ENCODE results near the gene MIB2. TPM values are rescaled to one million over a fixed set of nuclear protein-coding genes. Genes with fewer than 3 reads are reported as not detected.

The MIB2 gene
- total RNA-seq (20.9 TPM), polyA plus RNA-seq (74.5 TPM)

- H3K4me3 ChIP-seq (ENCODE audit: low read depth, low read length) = peak within 1 kb of the TSS; percentile 86
- peak; percentile 86 for DNase-seq (ENCODE audit: extremely low spot score)
- WGBS = 1% methylated on average over 107 of the region's 107 CpGs
- H3K36me3 ChIP-seq (ENCODE audit: insufficient read depth) = no peaks in the 10 kb centered on the region
- peak within 1 kb of the TSS; percentile 100 for H3K27ac ChIP-seq (ENCODE audit: low read depth)
- no peaks in the 10 kb centered on the region for H3K4me1 ChIP-seq (ENCODE audit: insufficient read depth)
Measured at GRCh38 chr1:1615256-1616044, at the start of gene MIB2. MIB2 (plus strand) TSS chr1:1615500; CDS start chr1:1623453, 7,953 bp downstream.

GRCh38 chr1:1567152-1567875, 48.0 kb upstream of the MIB2 start:
- Histone ChIP-seq H3K4me3 (ENCODE audit: low read depth, low read length) (no peak overlapping the region), H3K27ac (ENCODE audit: low read depth) (no peak overlapping the region), H3K36me3 (ENCODE audit: insufficient read depth) (no peaks in the 10 kb centered on the region), H3K4me1 (ENCODE audit: insufficient read depth) (no peaks in the 10 kb centered on the region)
- no peak for DNase-seq (ENCODE audit: extremely low spot score)
- WGBS = 87% methylated on average over 31 of the region's 31 CpGs

- Histone ChIP-seq H3K4me1 (ENCODE audit: insufficient read depth) (no peaks in the 10 kb centered on the region), H3K4me3 (ENCODE audit: low read depth, low read length) (no peak overlapping the region), H3K27ac (ENCODE audit: low read depth) (no peak overlapping the region), H3K36me3 (ENCODE audit: insufficient read depth) (no peaks in the 10 kb centered on the region)
- WGBS = 60% methylated on average over 10 of the region's 10 CpGs
- no peak for DNase-seq (ENCODE audit: extremely low spot score)
Measured at GRCh38 chr1:1567891-1568291, 47.4 kb upstream of the MIB2 start.

- 80% methylated on average over 7 of the region's 7 CpGs for WGBS
- Histone ChIP-seq H3K4me3 (ENCODE audit: low read depth, low read length) (no peak overlapping the region), H3K27ac (ENCODE audit: low read depth) (no peak overlapping the region), H3K36me3 (ENCODE audit: insufficient read depth) (no peaks in the 10 kb centered on the region), H3K4me1 (ENCODE audit: insufficient read depth) (no peaks in the 10 kb centered on the region)
- DNase-seq (ENCODE audit: extremely low spot score) = no peak
Measured at GRCh38 chr1:1569341-1569740, 46.0 kb upstream of the MIB2 start.

GRCh38 chr1:1573843-1574720, 41.2 kb upstream of the MIB2 start:
- under 1% methylated on average over 96 of the region's 96 CpGs for whole genome bisulfite sequencing
- Histone ChIP-seq H3K4me3 (ENCODE audit: low read depth, low read length) (peak overlapping the region; percentile 100), H3K36me3 (ENCODE audit: insufficient read depth) (no peaks in the 10 kb centered on the region), H3K4me1 (ENCODE audit: insufficient read depth) (no peaks in the 10 kb centered on the region), H3K27ac (ENCODE audit: low read depth) (peak overlapping the region; percentile 100)
- peak; percentile 29 for DNase-seq (ENCODE audit: extremely low spot score)

GRCh38 chr1:1574721-1575537, 40.4 kb upstream of the MIB2 start, which contains the start of gene SSU72:
SSU72 (minus strand) TSS chr1:1574863; CDS start chr1:1574557, 306 bp downstream.
- DNase-seq (ENCODE audit: extremely low spot score) = peak; percentile 72
- H3K4me3 ChIP-seq (ENCODE audit: low read depth, low read length) = peak within 1 kb of the TSS; percentile 100
- H3K27ac ChIP-seq (ENCODE audit: low read depth) = peak within 1 kb of the TSS; percentile 100
- WGBS = under 1% methylated on average over 87 of the region's 87 CpGs
- H3K4me1 ChIP-seq (ENCODE audit: insufficient read depth) = no peaks in the 10 kb centered on the region
- H3K36me3 ChIP-seq (ENCODE audit: insufficient read depth) = no peaks in the 10 kb centered on the region

- no peak for DNase-seq (ENCODE audit: extremely low spot score)
- no peak overlapping the region for H3K4me3 ChIP-seq (ENCODE audit: low read depth, low read length)
- WGBS = 49% methylated on average over 10 of the region's 10 CpGs
- no peaks in the 10 kb centered on the region for H3K36me3 ChIP-seq (ENCODE audit: insufficient read depth)
- H3K27ac ChIP-seq (ENCODE audit: low read depth) = no peak overlapping the region
- no peaks in the 10 kb centered on the region for H3K4me1 ChIP-seq (ENCODE audit: insufficient read depth)
Measured at GRCh38 chr1:1577367-1578011, 37.8 kb upstream of the MIB2 start.

- no peak for DNase-seq (ENCODE audit: extremely low spot score)
- whole genome bisulfite sequencing = 85% methylated on average over 13 of the region's 13 CpGs
- Histone ChIP-seq H3K4me3 (ENCODE audit: low read depth, low read length) (no peak overlapping the region), H3K27ac (ENCODE audit: low read depth) (no peak overlapping the region), H3K4me1 (ENCODE audit: insufficient read depth) (no peaks in the 10 kb centered on the region), H3K36me3 (ENCODE audit: insufficient read depth) (no peaks in the 10 kb centered on the region)
Measured at GRCh38 chr1:1578371-1578940, 36.8 kb upstream of the MIB2 start.

GRCh38 chr1:1582585-1583346, 32.5 kb upstream of the MIB2 start:
- Histone ChIP-seq H3K36me3 (ENCODE audit: insufficient read depth) (no peaks in the 10 kb centered on the region), H3K27ac (ENCODE audit: low read depth) (no peak overlapping the region), H3K4me1 (ENCODE audit: insufficient read depth) (no peaks in the 10 kb centered on the region), H3K4me3 (ENCODE audit: low read depth, low read length) (no peak overlapping the region)
- 69% methylated on average over 9 of the region's 9 CpGs for WGBS
- no peak for DNase-seq (ENCODE audit: extremely low spot score)

GRCh38 chr1:1583347-1584010, 31.8 kb upstream of the MIB2 start:
- Histone ChIP-seq H3K4me1 (ENCODE audit: insufficient read depth) (no peaks in the 10 kb centered on the region), H3K27ac (ENCODE audit: low read depth) (no peak overlapping the region), H3K36me3 (ENCODE audit: insufficient read depth) (no peaks in the 10 kb centered on the region), H3K4me3 (ENCODE audit: low read depth, low read length) (no peak overlapping the region)
- DNase-seq (ENCODE audit: extremely low spot score) = no peak
- WGBS = 81% methylated on average over 23 of the region's 23 CpGs

GRCh38 chr1:1591452-1591851, 23.8 kb upstream of the MIB2 start:
- Histone ChIP-seq H3K4me1 (ENCODE audit: insufficient read depth) (no peaks in the 10 kb centered on the region), H3K4me3 (ENCODE audit: low read depth, low read length) (no peak overlapping the region), H3K36me3 (ENCODE audit: insufficient read depth) (no peaks in the 10 kb centered on the region), H3K27ac (ENCODE audit: low read depth) (no peak overlapping the region)
- DNase-seq (ENCODE audit: extremely low spot score) = no peak
- WGBS = 88% methylated on average over 13 of the region's 13 CpGs
